ENCODE data around the gene KCTD16.

Gene KCTD16

GRCh38 chr5:144170276-144171024, at the start of gene KCTD16, which contains the start of gene YIPF5:
TSS of gene KCTD16 (plus strand) at chr5:144170873.
TSS of gene YIPF5 (minus strand) at chr5:144170659. CDS start at chr5:144169955, 704 bp downstream.
- DNase-seq (ENCODE audit: low spot score): peak; percentile 92
- no peak for TF ChIP-seq CTCF (IDR thresholded peaks at IDR 0.05; ENCODE audit: extremely low read depth, insufficient read depth, missing control alignments)
- in situ Hi-C loops (cut with MboI; ENCODE audit: low pct_unique_long_range_greater_than_20kb, low sequenced_read_pairs, unreplicated experiment): no loop called here

GRCh38 chr5:144121577-144121976, 49.1 kb upstream of the KCTD16 start:
- TF ChIP-seq CTCF (IDR thresholded peaks at IDR 0.05; ENCODE audit: extremely low read depth, insufficient read depth, missing control alignments): no peak
- DNase-seq (ENCODE audit: low spot score): no peak
- in situ Hi-C loops (cut with MboI; ENCODE audit: low pct_unique_long_range_greater_than_20kb, low sequenced_read_pairs, unreplicated experiment): no loop called here

GRCh38 chr5:144122081-144122480, 48.6 kb upstream of the KCTD16 start:
- in situ Hi-C loops (cut with MboI; ENCODE audit: low pct_unique_long_range_greater_than_20kb, low sequenced_read_pairs, unreplicated experiment): no loop called here
- no peak for TF ChIP-seq CTCF (IDR thresholded peaks at IDR 0.05; ENCODE audit: extremely low read depth, insufficient read depth, missing control alignments)
- no peak for DNase-seq (ENCODE audit: low spot score)

GRCh38 chr5:144122641-144123040, 48.0 kb upstream of the KCTD16 start:
- TF ChIP-seq CTCF (IDR thresholded peaks at IDR 0.05; ENCODE audit: extremely low read depth, insufficient read depth, missing control alignments): no peak
- in situ Hi-C loops (cut with MboI; ENCODE audit: low pct_unique_long_range_greater_than_20kb, low sequenced_read_pairs, unreplicated experiment): no loop called here
- DNase-seq (ENCODE audit: low spot score): no peak

- no peak for DNase-seq (ENCODE audit: low spot score)
- in situ Hi-C loops (cut with MboI; ENCODE audit: low pct_unique_long_range_greater_than_20kb, low sequenced_read_pairs, unreplicated experiment): no loop called here
- TF ChIP-seq CTCF (IDR thresholded peaks at IDR 0.05; ENCODE audit: extremely low read depth, insufficient read depth, missing control alignments): no peak
Measured at GRCh38 chr5:144125163-144125726, 45.4 kb upstream of the KCTD16 start.

- no peak for DNase-seq (ENCODE audit: low spot score)
- no peak for TF ChIP-seq CTCF (IDR thresholded peaks at IDR 0.05; ENCODE audit: extremely low read depth, insufficient read depth, missing control alignments)
- in situ Hi-C loops (cut with MboI; ENCODE audit: low pct_unique_long_range_greater_than_20kb, low sequenced_read_pairs, unreplicated experiment): no loop called here
Measured at GRCh38 chr5:144126707-144127106, 44.0 kb upstream of the KCTD16 start.
